Measurements from ENCODE around the gene TRIM65. TPM values are rescaled to one million over a fixed set of nuclear protein-coding genes. Genes with fewer than 3 reads are reported as not detected.

Gene TRIM65
- 13.4 and 30.8 TPM in 2 replicates for total RNA-seq

GRCh38 chr17:75896415-75897159 lies at the start of gene TRIM65:
Gene TRIM65 (minus strand): TSS chr17:75896951. CDS start chr17:75896937, 14 bp downstream.

GRCh38 chr17:75940727-75941441 lies 44.1 kb upstream of the TRIM65 start, which contains the start of gene FBF1:
Gene FBF1 (minus strand): TSS chr17:75941042. CDS start chr17:75938149, 2,893 bp downstream.

GRCh38 chr17:75904749-75905521 lies 8.2 kb upstream of the TRIM65 start, which contains the start of gene MRPL38:
Gene MRPL38 (minus strand): TSS chr17:75904884. CDS start chr17:75904875, 9 bp downstream.

GRCh38 chr17:75878174-75878998 lies 18.4 kb downstream of the TRIM65 start, which contains the start of gene TRIM47:
Gene TRIM47 (minus strand): TSS chr17:75878581. CDS start chr17:75878548, 33 bp downstream.

GRCh38 chr17:75855310-75856061 lies 41.3 kb downstream of the TRIM65 start, which contains the start of gene WBP2:
Gene WBP2 (minus strand): TSS chr17:75855335. CDS start chr17:75855297, 38 bp downstream.

GRCh38 chr17:75843577-75844529 lies 52.9 kb downstream of the TRIM65 start, which contains the start of gene UNC13D:
Gene UNC13D (minus strand): TSS chr17:75844404. CDS start chr17:75844337, 67 bp downstream.

Other genes starting within 250 kb of the TRIM65 start
- 24.0 and 34.1 TPM in 2 replicates for gene RECQL5, start 229.8 kb downstream of the TRIM65 start, total RNA-seq
- 60.5 and 69.4 TPM in 2 replicates for gene SAP30BP, start 229.6 kb downstream of the TRIM65 start, total RNA-seq
- 0.50 and 4.2 TPM in 2 replicates for gene ITGB4, start 175.5 kb downstream of the TRIM65 start, total RNA-seq
- 52.1 and 58.6 TPM in 2 replicates for gene GALK1, start 131.8 kb downstream of the TRIM65 start, total RNA-seq
- gene UNK, start 112.1 kb downstream of the TRIM65 start, total RNA-seq: 19.0 and 21.5 TPM in 2 replicates
- 2.3 and 2.8 TPM in 2 replicates for gene UNC13D, start 52.5 kb downstream of the TRIM65 start, total RNA-seq
- gene WBP2, start 41.6 kb downstream of the TRIM65 start, total RNA-seq: 32.1 and 45.0 TPM in 2 replicates
- 6.4 and 33.7 TPM in 2 replicates for gene TRIM47, start 18.4 kb downstream of the TRIM65 start, total RNA-seq
- 40.3 and 42.3 TPM in 2 replicates for gene MRPL38, start 7.9 kb upstream of the TRIM65 start, total RNA-seq
- 13.2 and 18.2 TPM in 2 replicates for gene FBF1, start 44.1 kb upstream of the TRIM65 start, total RNA-seq
- 54.4 and 59.4 TPM in 2 replicates for gene ACOX1, start 82.2 kb upstream of the TRIM65 start, total RNA-seq
- gene TEN1, start 82.3 kb upstream of the TRIM65 start, total RNA-seq: 14.1 and 14.5 TPM in 2 replicates
- gene CDK3, start 103.9 kb upstream of the TRIM65 start, total RNA-seq: 1.3 and 1.9 TPM in 2 replicates
- under 0.01 TPM in 1 of 2 replicates, not detected in the other for gene EVPL, start 130.4 kb upstream of the TRIM65 start, total RNA-seq
- 37.4 and 46.7 TPM in 2 replicates for gene SRP68, start 175.6 kb upstream of the TRIM65 start, total RNA-seq
- gene GALR2, start 177.8 kb upstream of the TRIM65 start, total RNA-seq: not detected in 2 replicates
- gene ZACN, start 182.2 kb upstream of the TRIM65 start, total RNA-seq: under 0.01 and 0.15 TPM in 2 replicates
- gene EXOC7, start 206.8 kb upstream of the TRIM65 start, total RNA-seq: 107 and 137 TPM in 2 replicates
- gene FOXJ1, start 244.3 kb upstream of the TRIM65 start, total RNA-seq: 0.17 TPM in 1 of 2 replicates, not detected in the other

All from smooth muscle cell of trachea (primary cell).